GM12872 (cell line): ENCODE measurements around the gene PBX1.

ENCODE experiments used
- CTCF ChIP-seq: IDR thresholded peaks from 3 replicates; pipeline ENCODE4 v1.5.1; 2011; ENCODE audit warnings: low read depth, mild to moderate bottlenecking, low read length, moderate library complexity; ENCODE audit not compliant: insufficient read depth

Gene PBX1

GRCh38 chr1:164678136-164678700 is 119.2 kb downstream of the PBX1 start:
- no peak for TF ChIP-seq CTCF

- no peak for TF ChIP-seq CTCF
These were observed 123.6 kb downstream of the PBX1 start for GRCh38 chr1:164682570-164682969.

GRCh38 chr1:164683235-164683634 is 124.3 kb downstream of the PBX1 start:
- TF ChIP-seq CTCF, result no peak

GRCh38 chr1:164685266-164686035 is 126.5 kb downstream of the PBX1 start:
- no peak for TF ChIP-seq CTCF

- no peak for TF ChIP-seq CTCF
These were observed 128.8 kb downstream of the PBX1 start for GRCh38 chr1:164687777-164688176.

GRCh38 chr1:164688791-164689190 is 129.8 kb downstream of the PBX1 start:
- TF ChIP-seq CTCF, result no peak

- no peak for TF ChIP-seq CTCF
These were observed 130.9 kb downstream of the PBX1 start for GRCh38 chr1:164689672-164690511.
